GM21717 (cell line): Measurements from ENCODE around the gene LRPAP1.

Experiments used
- ATAC-seq: cut with Tn5 transposase; IDR thresholded peaks from one replicate; pipeline ENCODE4 v1.9.1; 2021; ENCODE audit warnings: mild to moderate bottlenecking, moderate library complexity; ENCODE audit not compliant: unreplicated experiment

Gene LRPAP1

GRCh38 chr4:3475041-3475712 is 57.0 kb downstream of the LRPAP1 start:
- ATAC-seq, result no peak

GRCh38 chr4:3473996-3474765 is 58.0 kb downstream of the LRPAP1 start:
- no peak for ATAC-seq

DNA sequence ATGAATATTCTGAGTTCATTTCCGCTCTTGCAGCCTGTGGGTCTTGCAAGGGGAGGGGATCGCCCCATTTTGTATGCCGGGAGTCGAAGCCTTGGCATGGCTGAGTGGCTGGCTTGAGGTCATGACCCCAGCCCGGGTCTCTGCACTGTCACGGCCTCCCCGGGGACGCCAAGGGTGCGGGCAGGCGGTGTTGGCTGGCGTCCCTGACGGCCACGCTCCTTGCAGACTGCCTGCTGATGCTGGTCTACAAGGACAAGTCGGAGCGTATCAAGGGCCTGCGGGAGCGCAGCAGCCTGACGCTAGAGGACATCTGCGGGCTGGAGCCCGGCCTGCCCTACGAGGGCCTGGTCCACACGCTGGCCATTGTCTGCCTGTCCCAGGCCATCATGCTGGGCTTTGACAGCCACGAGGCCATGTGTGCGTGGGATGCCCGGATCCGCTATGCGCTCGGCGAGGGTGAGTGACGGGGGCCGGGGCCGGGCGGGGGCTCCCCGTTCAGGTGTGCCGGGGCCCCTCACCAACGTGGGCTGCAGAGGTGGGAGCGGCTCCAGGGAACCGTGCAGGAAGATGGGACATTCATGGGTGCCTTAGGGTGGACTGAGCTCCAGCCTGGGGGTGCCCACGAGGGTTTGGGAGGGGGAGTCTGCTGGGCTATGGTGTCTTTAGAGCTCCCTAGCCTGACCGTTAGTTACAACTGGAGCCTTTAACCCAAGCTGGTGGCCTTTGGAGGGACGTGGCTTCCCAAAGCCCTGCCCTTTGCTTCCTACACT is 58.9 kb downstream of the LRPAP1 start:
- ATAC-seq, result no peak

GRCh38 chr4:3472411-3473141 is 59.6 kb downstream of the LRPAP1 start:
- no peak for ATAC-seq

DNA sequence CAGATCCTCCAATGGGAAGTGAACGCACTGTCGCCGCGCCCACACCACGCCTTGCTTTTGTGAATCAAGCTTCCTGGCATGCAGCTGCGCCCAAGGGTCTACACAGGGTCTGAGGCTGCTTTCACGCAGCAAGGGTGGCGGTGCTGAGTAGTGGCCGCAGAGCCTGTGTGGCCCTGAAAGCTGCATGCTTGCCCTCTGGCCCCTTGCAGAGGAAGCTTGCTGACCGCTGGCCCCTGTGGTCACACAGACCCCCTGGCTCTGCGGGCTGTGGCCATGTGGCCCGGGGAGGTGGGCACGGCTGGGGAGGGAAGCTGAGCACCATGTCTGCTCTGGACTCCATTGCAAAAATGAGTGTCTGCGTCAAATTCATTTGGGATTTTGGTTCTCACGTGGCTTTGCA is 60.3 kb downstream of the LRPAP1 start:
- no peak for ATAC-seq

- no peak for ATAC-seq
These were observed 61.0 kb downstream of the LRPAP1 start for GRCh38 chr4:3471098-3471760.

GRCh38 chr4:3470244-3471097 is 61.8 kb downstream of the LRPAP1 start:
- no peak for ATAC-seq

GRCh38 chr4:3469386-3470243 is 62.6 kb downstream of the LRPAP1 start:
- no peak for ATAC-seq

DNA sequence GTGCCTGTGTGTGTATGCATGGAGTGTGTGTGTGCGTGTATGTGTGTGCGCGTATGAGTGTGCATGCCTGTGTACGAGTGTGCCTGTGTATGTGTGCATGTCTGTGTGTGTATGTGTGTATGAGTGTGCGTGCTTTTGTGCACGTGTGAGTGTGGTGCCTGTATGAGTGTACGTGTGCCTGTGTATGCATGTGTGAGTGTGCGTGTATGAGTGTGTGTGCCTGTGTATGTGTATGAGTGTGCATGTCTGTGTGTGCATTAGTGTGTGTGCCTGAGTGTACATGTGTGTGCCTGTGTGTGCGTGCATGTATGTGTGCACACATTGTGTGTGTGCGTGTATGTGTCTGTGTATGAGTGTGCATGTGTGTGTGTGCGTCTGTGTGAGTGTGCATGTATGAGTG is 63.4 kb downstream of the LRPAP1 start:
- ATAC-seq, result no peak

- ATAC-seq, result no peak
These were observed 64.1 kb downstream of the LRPAP1 start for GRCh38 chr4:3468154-3468553.

DNA sequence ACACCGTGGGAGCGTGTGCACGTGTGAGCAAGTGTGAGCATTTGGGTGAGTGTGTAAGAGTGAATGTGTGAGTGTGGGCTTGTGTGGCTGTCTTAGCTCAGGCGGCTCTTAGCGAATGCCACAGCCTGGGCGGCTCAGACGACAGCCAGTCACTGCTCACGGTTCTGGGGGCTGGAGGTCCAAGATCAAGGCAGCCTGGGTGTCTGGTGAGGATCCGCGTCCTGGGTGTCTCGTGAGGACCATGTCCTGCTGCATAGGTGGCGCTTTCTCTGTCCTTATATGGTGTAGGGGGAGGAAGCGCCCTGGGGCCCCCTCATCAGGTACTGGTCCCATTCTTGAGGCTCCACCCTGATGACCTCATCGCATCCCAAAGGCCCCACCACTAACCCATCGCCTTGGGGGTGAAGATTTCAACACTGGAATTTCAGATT is 64.6 kb downstream of the LRPAP1 start:
- ATAC-seq, result no peak

DNA sequence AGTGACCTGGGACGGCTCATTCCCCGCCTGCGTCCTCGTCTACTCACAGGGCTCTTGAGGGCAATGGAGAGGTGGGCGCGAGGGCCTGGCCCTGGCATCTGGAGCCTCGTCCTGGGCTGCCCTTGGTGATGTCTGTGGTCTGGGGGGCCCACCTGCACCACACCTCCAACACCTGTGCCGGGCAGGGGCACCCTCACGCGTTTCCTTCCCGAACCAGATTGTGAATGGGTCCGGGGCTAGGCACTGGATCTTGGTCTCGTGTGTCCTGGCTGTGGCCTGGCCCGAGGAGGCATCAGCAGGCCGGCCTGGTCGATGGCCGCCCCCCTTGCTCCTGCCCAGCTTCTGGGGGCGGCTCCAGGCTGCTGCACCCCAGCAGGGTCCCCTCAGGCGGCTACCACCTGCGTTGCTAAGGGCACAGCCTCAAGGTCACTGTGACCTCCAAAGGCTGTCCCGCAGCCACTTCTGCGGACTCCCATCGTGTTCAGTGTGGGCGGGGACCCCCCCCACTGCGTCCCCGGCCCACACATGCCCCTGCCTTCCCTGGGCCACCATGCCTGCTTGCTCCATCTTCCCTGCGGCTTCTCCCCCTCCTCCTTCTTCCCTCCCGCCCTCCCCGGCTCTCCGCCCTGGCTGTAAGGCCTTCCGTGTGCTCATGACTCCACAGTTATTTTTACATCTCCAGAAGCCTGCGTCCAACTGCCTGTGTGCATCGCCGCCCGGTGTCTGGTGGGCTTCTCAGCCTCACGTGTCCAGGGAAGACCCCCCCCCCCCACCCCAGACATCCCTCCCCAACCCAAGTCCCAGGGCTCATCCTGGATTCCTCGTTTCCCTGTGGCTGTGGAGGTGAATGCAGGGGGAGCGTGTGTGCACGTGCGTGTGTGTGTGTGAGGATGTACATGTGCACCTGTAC is 65.3 kb downstream of the LRPAP1 start:
- no peak for ATAC-seq

DNA sequence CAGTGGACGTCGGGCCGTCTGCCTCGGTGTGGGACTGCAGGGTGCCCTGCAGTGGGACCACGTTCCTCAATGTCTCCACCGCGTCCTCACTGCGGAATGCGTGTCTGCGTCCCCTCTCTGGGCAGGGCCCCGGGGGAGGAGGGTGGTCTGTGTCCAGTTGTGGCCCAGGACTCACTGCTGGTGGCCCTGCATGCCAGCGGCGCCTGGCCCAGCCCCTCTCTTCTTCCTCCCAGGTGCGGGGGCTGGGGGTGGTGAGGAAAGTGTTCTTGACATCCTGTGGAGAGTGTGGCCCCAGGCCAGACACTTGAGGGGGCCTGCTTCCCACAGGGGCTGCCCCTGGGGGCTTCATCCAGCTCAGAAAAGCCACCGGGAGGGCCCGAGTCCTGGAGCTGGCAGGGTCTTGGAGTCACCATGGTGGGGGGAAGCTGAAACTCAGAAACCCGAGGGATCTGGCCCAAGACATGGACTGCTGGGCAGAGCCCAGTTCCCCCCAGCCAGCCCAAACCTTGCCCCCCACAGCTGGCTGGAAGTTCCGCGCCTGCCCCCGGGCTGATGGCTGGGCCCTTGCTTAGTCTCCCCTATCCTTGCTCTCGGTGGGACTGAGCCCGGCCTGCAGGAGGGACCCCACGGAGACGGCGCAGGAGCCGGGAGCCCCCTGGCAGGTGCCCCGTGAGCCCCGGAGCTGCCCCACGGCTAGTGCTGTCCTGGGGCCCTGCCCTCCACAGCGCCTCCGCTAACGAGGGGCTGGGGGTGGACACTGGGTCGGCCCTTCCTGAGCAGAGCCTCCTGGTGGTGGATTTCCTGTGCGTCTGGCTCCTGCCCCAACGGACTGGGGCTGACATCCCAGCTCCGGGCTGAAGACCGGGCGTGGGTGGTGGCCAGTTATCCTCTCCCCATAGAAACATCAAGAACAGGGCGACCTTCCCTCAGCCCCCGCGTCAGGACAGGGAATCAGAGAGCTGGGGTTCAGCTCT is 66.2 kb downstream of the LRPAP1 start:
- no peak for ATAC-seq

DNA sequence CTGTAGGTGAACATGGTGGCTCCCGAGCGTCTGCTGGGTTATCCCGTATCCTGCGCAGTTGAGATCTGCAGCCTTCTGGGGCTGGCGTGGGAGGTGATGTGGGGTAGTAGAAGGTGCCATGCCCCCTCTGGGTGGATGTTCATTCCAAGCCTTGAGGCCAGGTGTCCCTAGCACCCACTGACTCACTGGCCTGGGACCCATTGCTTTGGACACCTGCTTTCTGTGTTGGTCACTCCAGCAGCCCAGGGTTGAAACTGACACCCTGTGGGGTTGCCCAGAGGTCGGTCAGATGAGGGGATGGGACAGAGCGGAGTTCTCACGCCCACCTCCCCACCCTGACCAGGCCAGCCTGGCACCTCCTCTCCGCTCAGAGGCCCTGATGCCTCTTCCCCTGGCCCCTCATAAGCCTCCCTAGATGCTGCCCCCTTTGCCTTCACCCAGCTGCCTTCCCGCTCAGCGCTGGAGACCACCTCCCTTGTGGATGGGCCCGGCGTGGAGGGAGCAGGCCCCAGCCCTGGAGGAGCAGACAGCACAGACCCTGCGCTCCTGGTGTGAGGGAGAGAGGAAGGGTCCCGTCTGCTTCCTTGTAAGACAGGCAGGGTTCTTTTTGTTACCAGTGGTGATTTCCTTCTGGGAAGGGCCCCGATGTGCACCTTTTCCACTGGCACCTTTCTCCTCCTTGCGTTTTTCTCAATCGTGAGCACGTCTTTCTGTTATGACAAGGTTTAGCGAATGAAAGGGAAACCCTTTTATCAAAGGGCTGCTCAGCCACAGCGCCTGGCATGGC is 67.1 kb downstream of the LRPAP1 start:
- no peak for ATAC-seq

DNA sequence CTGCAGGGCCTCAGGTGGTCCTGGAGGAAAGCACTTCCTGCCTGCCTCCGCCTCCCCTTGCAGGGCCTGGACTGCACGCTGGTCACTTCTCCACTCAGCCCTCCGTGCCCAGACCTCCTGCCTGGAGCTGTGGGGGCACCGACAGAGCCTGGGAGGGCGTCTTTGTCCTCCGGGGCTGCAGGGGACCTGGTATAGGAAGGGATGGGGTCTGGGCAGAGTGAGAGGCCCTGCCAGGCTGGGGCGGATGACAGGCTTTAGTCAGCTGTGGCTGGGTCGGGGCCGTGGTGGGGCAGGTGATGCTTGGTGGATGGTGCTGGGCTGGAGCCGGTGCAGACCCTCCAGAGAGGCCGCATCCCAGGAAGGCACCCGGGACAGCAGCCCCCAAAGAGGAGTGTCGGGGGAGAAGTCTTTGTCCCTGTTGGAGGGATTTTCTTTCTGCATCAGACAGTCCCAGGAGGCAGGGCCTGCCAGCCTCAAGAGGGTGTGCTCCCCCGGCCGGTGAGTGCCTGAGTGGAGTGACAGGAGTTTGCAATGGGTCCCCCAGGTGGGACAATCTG is 67.8 kb downstream of the LRPAP1 start:
- no peak for ATAC-seq
